Dendritic cell treated with granulocyte-macrophage colony-stimulating factor and Interleukin-4, amounts not matched to agents 40 ng/mL and 50 ng/mL, for 4 days (primary cell): ENCODE measurements around the gene WDR45B.

Experiments
- H3K27ac Mint-ChIP-seq: one replicate; pipeline ENCODE4 v1.8.0; 2022; ENCODE audit warnings: mild to moderate bottlenecking, mixed read lengths
- H3K27me3 Mint-ChIP-seq: one replicate; pipeline ENCODE4 v1.8.0; 2022; ENCODE audit warnings: mild to moderate bottlenecking, mixed read lengths
- H3K36me3 Mint-ChIP-seq: one replicate; pipeline ENCODE4 v1.8.0; 2022; ENCODE audit warnings: low read depth, mixed read lengths
- H3K4me1 Mint-ChIP-seq: one replicate; pipeline ENCODE4 v1.8.0; 2022; ENCODE audit warnings: low read depth, mixed read lengths
- H3K4me3 Mint-ChIP-seq: one replicate; pipeline ENCODE4 v1.8.0; 2022; ENCODE audit warnings: mild to moderate bottlenecking, moderate library complexity, mixed read lengths
- H3K9me3 Mint-ChIP-seq: one replicate; pipeline ENCODE4 v1.8.0; 2022; ENCODE audit warnings: mixed read lengths
- intact Hi-C: fragments of 100-400 bp; cut with micrococcal nuclease; formaldehyde crosslinking; loops from one replicate; pipeline ENCODE4 v1.15.0; 2022

The WDR45B gene

GRCh38 chr17:82685291-82685690 lies 37.0 kb upstream of the WDR45B start:
- Mint-ChIP-seq H3K4me1 (peaks cover 7% of the 10 kb centered on the region), H3K27ac (no peak overlapping the region), H3K9me3 (peaks cover 10% of the 10 kb centered on the region), H3K27me3 (no peaks in the 10 kb centered on the region), H3K4me3 (no peak overlapping the region), H3K36me3 (no peaks in the 10 kb centered on the region)
- intact Hi-C loops = no loop called here

- H3K4me1 Mint-ChIP-seq = peaks cover 7% of the 10 kb centered on the region
- no peaks in the 10 kb centered on the region for H3K27me3 Mint-ChIP-seq
- intact Hi-C loops = no loop called here
- H3K4me3 Mint-ChIP-seq = no peak overlapping the region
- peaks cover 10% of the 10 kb centered on the region for H3K9me3 Mint-ChIP-seq
- H3K36me3 Mint-ChIP-seq = no peaks in the 10 kb centered on the region
- H3K27ac Mint-ChIP-seq = no peak overlapping the region
Observed at GRCh38 chr17:82684228-82684841, 36.1 kb upstream of the WDR45B start.

GRCh38 chr17:82683534-82683933 lies 35.3 kb upstream of the WDR45B start:
- intact Hi-C loops = no loop called here
- peaks cover 7% of the 10 kb centered on the region for H3K4me1 Mint-ChIP-seq
- no peak overlapping the region for H3K27ac Mint-ChIP-seq
- H3K36me3 Mint-ChIP-seq = no peaks in the 10 kb centered on the region
- H3K4me3 Mint-ChIP-seq = no peak overlapping the region
- H3K9me3 Mint-ChIP-seq = peaks cover 10% of the 10 kb centered on the region
- no peaks in the 10 kb centered on the region for H3K27me3 Mint-ChIP-seq

- intact Hi-C loops = no loop called here
- Mint-ChIP-seq H3K9me3 (peaks cover 10% of the 10 kb centered on the region), H3K4me3 (no peak overlapping the region), H3K27me3 (no peaks in the 10 kb centered on the region), H3K4me1 (peaks cover 7% of the 10 kb centered on the region), H3K27ac (no peak overlapping the region), H3K36me3 (no peaks in the 10 kb centered on the region)
Observed at GRCh38 chr17:82681547-82681946, 33.3 kb upstream of the WDR45B start.

- Mint-ChIP-seq H3K27ac (no peak overlapping the region), H3K4me1 (peaks cover 2% of the 10 kb centered on the region), H3K27me3 (no peaks in the 10 kb centered on the region), H3K9me3 (peaks cover 10% of the 10 kb centered on the region), H3K4me3 (no peak overlapping the region), H3K36me3 (no peaks in the 10 kb centered on the region)
- intact Hi-C loops = no loop called here
Observed at GRCh38 chr17:82679586-82680465, 31.6 kb upstream of the WDR45B start.

- H3K27me3 Mint-ChIP-seq = no peaks in the 10 kb centered on the region
- H3K9me3 Mint-ChIP-seq = peaks cover 10% of the 10 kb centered on the region
- H3K27ac Mint-ChIP-seq = no peak overlapping the region
- H3K4me3 Mint-ChIP-seq = no peak overlapping the region
- intact Hi-C loops = no loop called here
- H3K36me3 Mint-ChIP-seq = no peaks in the 10 kb centered on the region
- no peaks in the 10 kb centered on the region for H3K4me1 Mint-ChIP-seq
Observed at GRCh38 chr17:82678265-82678891, 30.1 kb upstream of the WDR45B start.

- Mint-ChIP-seq H3K9me3 (peaks cover 10% of the 10 kb centered on the region), H3K27ac (no peak overlapping the region), H3K4me3 (no peak overlapping the region), H3K4me1 (no peaks in the 10 kb centered on the region), H3K27me3 (no peaks in the 10 kb centered on the region), H3K36me3 (no peaks in the 10 kb centered on the region)
- intact Hi-C loops = no loop called here
Observed at GRCh38 chr17:82677353-82677925, 29.2 kb upstream of the WDR45B start.

GRCh38 chr17:82675476-82676245 lies 27.4 kb upstream of the WDR45B start:
- Mint-ChIP-seq H3K36me3 (no peaks in the 10 kb centered on the region), H3K27ac (no peak overlapping the region), H3K4me1 (no peaks in the 10 kb centered on the region), H3K9me3 (no peaks in the 10 kb centered on the region), H3K4me3 (no peak overlapping the region), H3K27me3 (no peaks in the 10 kb centered on the region)
- intact Hi-C loops = no loop called here

GRCh38 chr17:82674656-82675475 lies 26.6 kb upstream of the WDR45B start:
- Mint-ChIP-seq H3K4me3 (no peak overlapping the region), H3K27me3 (no peaks in the 10 kb centered on the region), H3K27ac (no peak overlapping the region), H3K9me3 (no peaks in the 10 kb centered on the region), H3K4me1 (no peaks in the 10 kb centered on the region), H3K36me3 (no peaks in the 10 kb centered on the region)
- intact Hi-C loops = no loop called here

- peaks cover 2% of the 10 kb centered on the region for H3K27me3 Mint-ChIP-seq
- intact Hi-C loops = no loop called here
- no peak overlapping the region for H3K27ac Mint-ChIP-seq
- H3K4me1 Mint-ChIP-seq = peaks cover 8% of the 10 kb centered on the region
- no peaks in the 10 kb centered on the region for H3K9me3 Mint-ChIP-seq
- H3K36me3 Mint-ChIP-seq = no peaks in the 10 kb centered on the region
- no peak overlapping the region for H3K4me3 Mint-ChIP-seq
Observed at GRCh38 chr17:82670661-82671450, 22.6 kb upstream of the WDR45B start.

- H3K4me3 Mint-ChIP-seq = peak overlapping the region; percentile 10
- intact Hi-C loops = loop anchor here (1.0 to 2.0 kb wide), 2 partner anchors 99 to 106 kb away; no protein-coding TSS in a partner anchor
- no peaks in the 10 kb centered on the region for H3K36me3 Mint-ChIP-seq
Observed at GRCh38 chr17:82668631-82669099, 20.4 kb upstream of the WDR45B start.

GRCh38 chr17:82668024-82668630 lies 19.9 kb upstream of the WDR45B start:
- H3K4me3 Mint-ChIP-seq = no peak overlapping the region
- peaks cover 8% of the 10 kb centered on the region for H3K4me1 Mint-ChIP-seq
- no peak overlapping the region for H3K27ac Mint-ChIP-seq
- peaks cover 2% of the 10 kb centered on the region for H3K27me3 Mint-ChIP-seq
- H3K9me3 Mint-ChIP-seq = no peaks in the 10 kb centered on the region
- no peaks in the 10 kb centered on the region for H3K36me3 Mint-ChIP-seq
- intact Hi-C loops = loop anchor here (1.0 to 2.0 kb wide), 2 partner anchors 99 to 107 kb away; no protein-coding TSS in a partner anchor

More at GRCh38 chr17:82668631-82669099, 20.4 kb upstream of the WDR45B start:
- Mint-ChIP-seq H3K27ac (no peak overlapping the region), H3K27me3 (peaks cover 2% of the 10 kb centered on the region), H3K9me3 (no peaks in the 10 kb centered on the region), H3K4me1 (peaks cover 8% of the 10 kb centered on the region)
